Progenitor cell of endocrine pancreas (in vitro differentiated cells): ENCODE results near the gene GATAD2B. TPM values are rescaled to one million over a fixed set of nuclear protein-coding genes. Genes with fewer than 3 reads are reported as not detected.

ENCODE experiments used
- DNase-seq: peaks from one replicate; pipeline ENCODE4 v3.0.0; 2021; ENCODE audit warnings: low spot score; ENCODE audit not compliant: unreplicated experiment
- H3K27ac Mint-ChIP-seq: 2 replicates; pipeline ENCODE4 v1.8.0; 2021; ENCODE audit warnings: mild to moderate bottlenecking, moderate library complexity, mixed read lengths
- H3K27me3 Mint-ChIP-seq: 2 replicates; pipeline ENCODE4 v1.8.0; 2021; ENCODE audit warnings: mixed read lengths
- H3K36me3 Mint-ChIP-seq: 2 replicates; pipeline ENCODE4 v1.8.0; 2022; ENCODE audit warnings: mixed read lengths; ENCODE audit not compliant: insufficient read depth
- H3K4me1 Mint-ChIP-seq: 2 replicates; pipeline ENCODE4 v1.8.0; 2021; ENCODE audit warnings: low read depth, mixed read lengths
- H3K4me3 Mint-ChIP-seq: 2 replicates; pipeline ENCODE4 v1.8.0; 2021; ENCODE audit warnings: low read depth, mild to moderate bottlenecking, moderate library complexity, mixed read lengths
- H3K9me3 Mint-ChIP-seq: 2 replicates; pipeline ENCODE4 v1.8.0; 2021; ENCODE audit warnings: low read depth, mixed read lengths
- CTCF ChIP-seq: fragments of 200-600 bp; sonication (generic); IDR thresholded peaks from one replicate; pipeline ENCODE4 v1.5.0; 2021; ENCODE audit warnings: antibody characterized with exemption, mild to moderate bottlenecking; ENCODE audit not compliant: unreplicated experiment
- microRNA-seq: library from miRNA; unstranded; fragments of <30 nt; microRNA quantifications from one replicate; pipeline ENCODE4 v1.1.0, GENCODE V29; 2020; ENCODE audit warnings: borderline number of aligned reads; ENCODE audit not compliant: unreplicated experiment
- total RNA-seq: library from RNA; stranded (reverse); gene quantifications from 2 replicates; pipeline ENCODE4 v1.2.1, GENCODE V29; 2021

GATAD2B gene
- total RNA-seq, 1 donor from 2014 or later: 52.6 TPM

GRCh38 chr1:153760440-153760839 is 162.3 kb downstream of the GATAD2B start:
- Mint-ChIP-seq H3K4me1 (no peaks in the 10 kb centered on the region), H3K36me3 (peaks cover 34% of the 10 kb centered on the region), H3K27me3 (no peaks in the 10 kb centered on the region), H3K9me3 (no peaks in the 10 kb centered on the region), H3K4me3 (no peak overlapping the region), H3K27ac (no peak overlapping the region)
- DNase-seq: no peak
- no peak for TF ChIP-seq CTCF

Small RNA genes within 50 kb of the gene (microRNA-seq; reads per million reads assigned to microRNA genes)
- gene MIR6737: not detected

Other genes with a start within 250 kb of the GATAD2B start
- gene NPR1, start 244.3 kb downstream of the GATAD2B start, total RNA-seq: 0.41 and 0.51 TPM in 2 replicates
- 145 and 152 TPM in 2 replicates for gene INTS3, start 194.9 kb downstream of the GATAD2B start, total RNA-seq
- 29.5 and 36.6 TPM in 2 replicates for gene SLC27A3, start 147.6 kb downstream of the GATAD2B start, total RNA-seq
- 84.7 and 93.4 TPM in 2 replicates for gene DENND4B, start 23.7 kb upstream of the GATAD2B start, total RNA-seq
- gene CRTC2, start 35.6 kb upstream of the GATAD2B start, total RNA-seq: 40.9 and 41.9 TPM in 2 replicates
- 70.6 and 75.4 TPM in 2 replicates for gene SLC39A1, start 40.6 kb upstream of the GATAD2B start, total RNA-seq
- gene CREB3L4, start 44.9 kb upstream of the GATAD2B start, total RNA-seq: 36.6 and 41.7 TPM in 2 replicates
- gene JTB, start 54.7 kb upstream of the GATAD2B start, total RNA-seq: 75.0 and 76.5 TPM in 2 replicates
- gene RAB13, start 63.4 kb upstream of the GATAD2B start, total RNA-seq: 83.3 and 90.4 TPM in 2 replicates
- gene RPS27, start 67.8 kb upstream of the GATAD2B start, total RNA-seq: 2,170 and 2,294 TPM in 2 replicates
- gene NUP210L, start 232.1 kb upstream of the GATAD2B start, total RNA-seq: 0.05 and 0.07 TPM in 2 replicates